ENCODE results near the gene SEC14L3.
"Not testable (repeated sequence)": the region's sequence is repeated elsewhere in the genome, so short reads cannot be mapped to it uniquely, and the experiment has no call there.

Gene SEC14L3

DNA sequence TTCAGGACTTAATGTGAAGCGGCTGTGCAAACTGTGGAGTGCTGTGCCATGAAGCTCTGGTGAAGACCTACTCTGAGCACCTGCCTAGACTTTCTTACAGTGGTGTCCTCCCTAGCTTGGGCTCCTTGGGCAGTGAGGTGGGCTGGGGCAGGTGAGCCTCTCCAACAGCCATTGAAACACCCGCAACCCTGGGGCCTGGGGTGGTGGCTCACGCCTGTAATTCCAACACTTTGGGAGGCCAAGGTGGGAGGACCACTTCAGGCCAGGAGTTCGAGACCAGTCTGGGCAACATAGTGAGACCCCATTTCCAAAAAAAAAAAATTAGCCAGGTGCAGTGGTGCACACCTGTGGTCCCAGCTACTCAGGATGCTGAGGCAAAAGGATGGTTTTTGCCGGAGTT lies 14.3 kb upstream of the SEC14L3 start:
- no peak for DNase-seq

DNA sequence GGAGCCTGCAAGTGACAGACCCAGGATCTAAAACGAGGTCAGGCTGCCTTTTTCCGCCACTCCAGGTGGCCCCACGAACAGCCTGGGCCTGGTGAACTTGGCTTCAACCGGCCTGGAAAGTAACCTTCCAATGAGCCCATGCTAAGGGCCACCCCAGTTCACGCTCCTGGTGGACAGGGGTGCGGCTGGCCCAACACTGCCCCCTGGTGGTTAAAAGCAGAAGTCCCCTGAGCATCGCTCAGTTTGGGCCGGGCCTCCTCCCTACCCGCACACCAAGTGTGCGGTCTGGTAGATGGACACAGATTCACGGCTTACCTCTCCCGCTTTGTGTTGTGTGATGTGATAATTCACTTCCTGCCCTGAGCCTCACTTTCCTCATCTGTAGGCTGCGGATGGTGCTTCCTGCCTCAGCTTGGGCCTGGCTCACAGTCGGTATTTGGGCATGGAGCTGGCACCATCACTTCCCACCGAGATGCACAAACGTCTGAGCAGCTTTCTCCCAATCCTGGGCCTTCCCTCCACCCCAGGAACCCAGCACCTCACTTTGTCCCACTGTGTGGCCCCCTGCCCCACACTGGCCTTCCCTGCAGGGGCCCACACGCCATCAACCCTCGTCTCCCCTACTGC lies 13.7 kb upstream of the SEC14L3 start:
- DNase-seq, result peak in 44 of 51 donors; percentile 1 to 78 (median 34)

DNA sequence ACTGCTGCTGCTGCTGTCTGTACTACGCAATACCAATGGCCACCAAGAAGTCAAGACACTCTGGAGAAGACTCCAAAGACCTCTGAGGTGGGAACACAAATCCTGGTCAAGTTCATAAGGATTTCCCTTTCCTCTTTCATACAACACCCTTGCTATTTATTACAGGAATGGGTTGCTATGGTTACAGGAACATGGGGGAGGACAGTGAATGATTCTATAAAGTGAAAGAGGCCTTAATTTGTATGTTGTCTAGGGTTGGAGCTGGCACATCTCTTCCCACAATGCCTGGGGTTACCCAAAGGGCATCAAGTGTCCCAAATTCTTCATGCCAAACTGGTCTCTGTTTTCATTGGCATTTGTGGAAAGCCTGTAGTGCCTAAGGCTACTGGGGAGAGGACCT lies 11.4 kb upstream of the SEC14L3 start:
- peak in 1 of 51 donors; percentile 21 for DNase-seq

DNA sequence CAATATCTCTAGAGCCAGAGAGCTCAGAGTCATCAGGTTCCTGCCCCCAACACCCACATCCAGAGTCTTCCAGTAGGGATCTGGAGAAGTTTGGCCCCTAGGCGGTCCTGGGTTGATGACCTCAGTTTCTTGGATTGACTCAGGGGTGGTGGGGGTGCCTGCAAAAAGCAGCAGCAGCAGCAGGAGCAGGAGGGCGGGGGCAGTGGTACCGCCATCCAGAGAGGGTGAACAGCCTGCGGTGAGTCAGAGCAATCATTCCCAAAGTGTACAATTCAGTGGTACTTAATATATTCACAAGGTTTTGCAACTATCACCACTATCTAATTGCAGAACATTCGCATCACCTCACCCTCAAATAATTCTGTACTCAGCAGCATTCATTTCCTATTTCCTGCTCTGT lies 9.9 kb upstream of the SEC14L3 start:
- peak in 3 of 51 donors; percentile 10 to 23 (median 10) for DNase-seq

DNA sequence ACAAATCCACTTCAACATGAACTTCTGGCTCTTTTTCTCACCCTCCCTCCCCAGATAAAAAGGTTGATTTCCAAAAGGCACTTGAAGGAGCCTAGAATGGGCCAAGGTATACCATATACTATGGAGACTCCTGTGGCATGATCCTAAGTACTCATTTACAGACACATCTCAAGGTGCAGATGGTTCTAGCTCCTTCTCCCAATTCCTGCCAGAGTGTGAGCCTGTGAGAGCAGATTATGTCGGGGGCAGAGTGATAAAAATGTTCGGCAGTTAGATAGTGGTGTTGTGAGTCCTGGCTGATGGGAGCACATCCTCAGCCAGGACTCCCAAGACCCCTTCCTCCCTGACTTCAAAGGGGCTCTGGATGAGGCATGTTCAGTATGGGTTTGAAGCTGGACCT lies 8.2 kb upstream of the SEC14L3 start:
- no peak for DNase-seq

DNA sequence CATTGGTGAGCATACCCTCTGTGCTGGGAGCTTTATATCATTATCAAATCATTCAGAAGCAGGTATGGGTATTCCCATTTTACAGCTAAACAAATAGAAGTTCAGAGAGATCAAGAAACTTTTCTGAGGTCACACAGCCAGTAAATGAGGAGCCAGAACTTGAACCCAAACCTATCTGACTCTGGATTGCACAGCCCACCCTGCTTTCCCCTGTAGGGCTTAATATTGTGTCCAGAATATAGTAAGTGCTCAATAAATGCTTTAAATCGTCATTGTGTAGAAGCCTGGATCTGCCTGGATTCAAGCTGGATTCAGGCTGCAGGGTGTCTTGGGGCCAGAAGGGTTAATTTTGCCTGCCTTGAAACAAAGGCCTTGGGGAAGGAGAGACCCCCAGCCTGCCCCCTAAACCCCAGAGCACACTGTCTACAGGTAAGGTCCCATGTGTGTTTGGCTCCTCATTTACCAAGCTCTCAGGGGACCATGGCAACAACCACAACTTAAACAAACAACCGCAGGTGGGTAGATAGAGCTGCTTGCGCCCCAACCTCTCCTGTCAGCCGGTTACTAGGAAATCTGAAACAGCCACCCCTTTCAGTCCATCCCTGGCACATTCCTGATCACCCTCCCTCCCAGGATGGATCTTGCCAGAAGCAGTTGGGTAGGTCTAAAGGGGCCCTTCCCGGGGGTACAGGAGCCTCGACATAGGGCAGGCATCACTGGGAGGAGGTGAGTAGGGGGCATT lies 3.0 kb upstream of the SEC14L3 start:
- DNase-seq, result no peak

DNA sequence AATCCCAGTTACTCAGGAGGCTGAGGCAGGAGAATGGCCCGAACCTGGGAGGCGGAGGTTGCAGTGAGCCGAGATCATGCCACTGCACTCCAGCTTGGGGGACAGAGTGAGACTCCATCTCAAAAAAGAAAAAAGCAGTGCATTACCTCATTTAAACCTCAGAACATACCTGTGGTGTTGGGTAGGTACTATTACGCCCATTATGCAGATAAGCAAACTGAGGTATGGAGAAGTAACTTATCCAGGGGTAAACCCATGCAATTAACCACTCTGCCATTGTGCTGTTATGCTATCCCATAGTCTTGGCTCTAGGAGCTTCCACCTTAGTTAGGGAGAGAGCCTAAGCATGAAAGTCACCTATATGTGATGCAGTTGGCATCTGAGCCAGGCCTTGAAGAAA lies 2.3 kb upstream of the SEC14L3 start:
- DNase-seq, result no peak

DNA sequence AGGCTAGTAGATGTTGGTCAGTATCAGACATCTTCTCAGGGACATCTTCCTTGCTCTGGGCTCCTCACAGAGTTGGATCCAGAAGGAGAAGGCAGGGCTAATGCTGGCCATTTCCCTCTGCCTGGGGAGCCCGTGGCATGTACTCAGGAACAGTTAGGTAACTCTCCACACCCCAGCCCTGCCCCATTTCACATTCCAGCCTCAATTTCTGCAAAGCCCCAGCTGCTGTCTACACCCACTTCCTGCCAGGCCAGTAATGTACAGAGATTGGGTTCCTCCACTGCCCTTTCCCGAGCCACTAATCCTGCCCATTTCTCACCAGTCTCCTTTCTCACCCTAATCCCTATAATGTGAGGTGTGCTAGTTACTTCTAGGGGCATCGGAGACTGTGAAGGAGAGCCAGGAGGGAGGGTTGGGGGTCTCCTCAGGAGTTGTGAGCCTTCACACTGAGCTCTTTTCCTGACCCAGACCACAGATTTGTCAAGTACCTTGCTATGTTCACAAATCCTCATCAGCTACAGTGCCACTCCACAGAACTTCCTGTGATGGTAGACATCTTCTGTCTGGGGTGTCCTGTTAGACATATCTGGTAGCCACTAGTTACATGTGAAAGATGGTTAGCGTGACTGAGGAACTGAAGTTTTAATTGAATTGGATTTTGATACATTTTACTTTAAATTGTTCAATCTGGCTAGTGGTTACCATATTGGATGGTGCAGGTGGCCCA lies 1.3 kb upstream of the SEC14L3 start:
- no peak for DNase-seq

DNA sequence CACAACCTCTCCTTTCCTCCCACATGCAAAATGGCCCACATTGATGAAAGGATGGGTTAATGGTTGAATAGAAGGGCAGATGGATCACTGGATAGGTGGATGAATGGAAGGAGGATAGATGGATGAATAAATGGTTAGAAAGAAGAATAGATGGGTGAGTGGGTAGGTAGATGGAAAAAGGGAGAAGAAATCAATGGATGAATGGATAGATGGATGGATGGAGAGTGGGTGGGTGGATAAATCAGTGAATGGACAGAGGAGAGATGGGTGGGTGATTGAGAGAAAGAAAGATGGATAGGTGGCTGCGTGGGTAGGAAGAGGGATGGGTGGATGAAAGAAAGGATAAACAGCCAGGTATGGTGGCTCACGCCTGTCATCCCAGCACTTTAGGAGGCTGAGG lies 1.2 kb downstream of the SEC14L3 start:
- no peak for DNase-seq

DNA sequence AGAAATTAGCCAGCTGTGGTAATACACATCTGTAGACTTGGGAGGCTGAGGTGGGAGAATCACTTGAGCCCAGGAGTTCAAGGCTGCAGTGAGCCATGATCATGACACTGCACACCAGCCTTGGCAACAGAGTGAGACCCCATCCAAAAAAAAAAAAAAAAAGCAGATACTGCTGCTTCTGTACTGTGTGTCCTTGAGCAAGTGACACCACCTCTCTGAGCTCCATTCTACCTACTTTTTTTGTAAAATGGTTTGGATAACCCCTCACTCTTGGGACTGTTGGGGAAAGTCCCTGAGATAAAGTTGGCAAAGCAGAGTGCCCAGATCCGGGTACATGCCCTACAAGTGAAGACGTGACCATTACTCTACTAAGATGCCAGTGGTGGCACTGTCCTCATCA lies 2.7 kb downstream of the SEC14L3 start:
- DNase-seq, result no peak

DNA sequence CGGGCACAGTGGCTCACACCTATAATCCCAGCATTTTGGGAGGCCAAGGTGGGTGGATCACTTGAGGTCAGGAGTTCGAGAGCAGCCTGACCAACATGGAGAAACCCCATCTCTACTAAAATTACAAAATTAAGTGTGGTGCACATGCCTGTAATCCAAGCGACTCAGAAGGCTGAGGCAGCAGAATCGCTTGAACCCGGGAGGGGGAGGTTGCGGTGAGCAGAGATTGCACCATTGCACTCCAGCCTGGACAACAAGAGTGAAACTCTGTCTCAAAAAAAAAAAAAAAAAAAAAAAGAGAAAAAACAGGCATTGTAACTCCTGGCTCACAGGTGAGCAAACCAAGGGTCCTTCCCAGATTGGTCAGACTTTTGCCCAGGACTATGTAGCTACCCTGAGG lies 11.3 kb downstream of the SEC14L3 start:
- DNase-seq, result not testable (repeated sequence)

DNA sequence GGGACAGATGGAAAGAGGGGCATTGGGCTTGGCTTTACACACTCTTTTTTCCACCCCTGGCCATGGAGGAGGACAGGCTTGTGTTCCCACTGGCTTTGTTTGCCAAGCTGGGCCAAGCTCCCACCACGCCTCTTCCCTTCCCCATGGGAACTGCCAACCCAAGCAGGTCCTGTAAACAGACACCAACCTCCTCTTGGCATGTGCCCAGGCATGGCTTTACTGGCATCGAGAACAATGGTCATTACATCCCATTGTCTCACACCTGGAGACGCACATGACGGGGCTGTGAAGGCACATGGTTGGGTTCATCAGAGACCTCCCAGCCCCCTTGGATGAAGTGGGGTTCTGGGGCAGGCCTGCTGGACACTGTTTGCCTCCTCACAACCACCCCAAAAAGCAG lies 11.7 kb downstream of the SEC14L3 start:
- no peak for DNase-seq

DNA sequence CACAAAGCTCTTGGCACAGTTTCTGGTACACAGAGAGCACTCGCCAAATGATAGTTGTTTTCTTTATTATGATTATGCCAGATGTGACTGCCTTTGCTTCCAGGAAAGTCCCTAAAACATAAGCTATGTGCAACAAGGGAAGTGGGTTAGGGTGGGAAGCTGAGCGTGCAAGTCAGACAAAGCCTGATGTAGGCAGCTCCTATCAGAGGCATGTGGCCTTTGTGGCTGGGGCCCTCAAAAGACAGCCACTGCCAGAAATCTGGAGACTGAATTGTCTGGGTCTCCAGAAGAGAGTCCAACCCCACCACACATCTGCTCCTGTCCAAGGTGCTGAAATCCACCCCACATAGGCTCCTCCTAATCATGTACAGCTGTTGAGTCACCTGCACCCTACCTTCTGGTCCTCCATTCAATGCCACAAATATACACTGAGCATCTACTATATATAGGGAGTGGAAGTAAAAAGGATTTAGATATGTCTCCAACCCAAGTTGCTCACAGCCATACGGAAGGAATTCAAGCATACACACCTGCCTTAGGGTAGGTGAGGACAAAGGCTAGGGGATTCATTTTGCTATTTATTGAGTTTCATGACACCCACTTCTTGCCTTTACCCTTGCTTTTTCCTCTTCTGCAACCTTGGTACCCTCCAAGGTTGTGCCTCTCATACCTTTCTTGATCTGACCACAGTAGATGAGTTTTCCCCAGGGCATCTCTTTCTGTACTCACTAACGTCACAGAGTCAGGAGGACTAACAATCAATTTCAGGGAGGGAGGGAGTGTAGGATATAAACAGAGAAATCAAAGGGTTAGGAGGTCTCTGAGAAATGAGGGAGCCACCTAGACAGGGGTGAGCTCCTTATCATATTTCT lies 12.4 kb downstream of the SEC14L3 start:
- DNase-seq, result no peak

DNA sequence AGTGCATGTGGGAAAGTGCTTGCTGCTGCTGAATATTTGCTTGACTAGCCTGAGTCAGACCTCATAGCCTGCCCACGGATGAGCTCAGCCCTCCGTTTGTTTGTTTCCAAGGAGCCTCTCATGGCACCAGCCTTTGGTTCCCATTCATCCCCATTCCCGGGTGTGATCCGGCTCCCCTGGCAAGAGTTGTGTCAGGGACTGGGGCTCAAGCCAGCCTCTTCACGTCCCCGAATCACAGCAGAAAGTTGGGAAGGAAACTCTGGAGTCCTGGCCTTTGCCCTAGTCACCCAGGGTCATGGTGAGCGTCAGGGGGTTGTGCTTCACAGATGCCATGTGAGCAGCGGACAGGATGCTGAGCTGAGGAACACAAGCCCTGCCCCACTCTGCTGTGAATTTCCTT lies 13.8 kb downstream of the SEC14L3 start:
- peak in 30 of 51 donors; percentile 1 to 80 (median 27) for DNase-seq

DNA sequence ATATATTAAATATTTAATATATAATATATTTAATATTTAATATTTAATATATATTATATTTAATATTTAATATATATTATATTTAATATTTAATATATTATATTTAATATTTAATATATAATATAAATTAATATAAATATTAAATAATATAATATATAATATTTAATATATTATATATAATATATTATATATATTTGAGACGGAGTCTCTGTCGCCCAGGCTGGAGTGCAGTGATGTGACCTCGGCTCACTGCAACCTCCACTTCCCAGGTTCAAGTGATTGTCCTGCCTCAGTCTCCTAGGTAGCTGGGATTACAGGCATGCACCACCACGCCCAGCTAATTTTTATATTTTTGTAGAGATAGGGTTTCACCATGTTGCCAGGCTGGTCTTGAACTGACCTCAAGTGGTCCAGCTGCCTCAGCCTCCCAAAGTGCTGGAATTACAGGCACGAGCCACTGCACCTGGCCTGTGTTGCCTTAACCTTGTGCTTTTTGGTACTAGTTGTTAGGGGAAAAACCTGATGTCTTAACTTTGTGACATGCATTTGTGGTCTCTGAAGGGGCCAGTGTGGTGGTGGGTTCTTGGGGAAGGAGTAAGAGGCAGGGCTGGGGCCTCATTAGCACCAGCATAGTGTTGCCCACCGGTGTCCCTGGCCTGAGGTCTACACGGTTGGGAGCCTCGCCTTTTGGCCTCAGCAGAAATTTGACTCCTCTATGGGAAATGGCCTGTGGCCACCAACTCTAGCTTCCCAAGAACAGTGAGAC lies 16.6 kb downstream of the SEC14L3 start:
- DNase-seq, result no peak

DNA sequence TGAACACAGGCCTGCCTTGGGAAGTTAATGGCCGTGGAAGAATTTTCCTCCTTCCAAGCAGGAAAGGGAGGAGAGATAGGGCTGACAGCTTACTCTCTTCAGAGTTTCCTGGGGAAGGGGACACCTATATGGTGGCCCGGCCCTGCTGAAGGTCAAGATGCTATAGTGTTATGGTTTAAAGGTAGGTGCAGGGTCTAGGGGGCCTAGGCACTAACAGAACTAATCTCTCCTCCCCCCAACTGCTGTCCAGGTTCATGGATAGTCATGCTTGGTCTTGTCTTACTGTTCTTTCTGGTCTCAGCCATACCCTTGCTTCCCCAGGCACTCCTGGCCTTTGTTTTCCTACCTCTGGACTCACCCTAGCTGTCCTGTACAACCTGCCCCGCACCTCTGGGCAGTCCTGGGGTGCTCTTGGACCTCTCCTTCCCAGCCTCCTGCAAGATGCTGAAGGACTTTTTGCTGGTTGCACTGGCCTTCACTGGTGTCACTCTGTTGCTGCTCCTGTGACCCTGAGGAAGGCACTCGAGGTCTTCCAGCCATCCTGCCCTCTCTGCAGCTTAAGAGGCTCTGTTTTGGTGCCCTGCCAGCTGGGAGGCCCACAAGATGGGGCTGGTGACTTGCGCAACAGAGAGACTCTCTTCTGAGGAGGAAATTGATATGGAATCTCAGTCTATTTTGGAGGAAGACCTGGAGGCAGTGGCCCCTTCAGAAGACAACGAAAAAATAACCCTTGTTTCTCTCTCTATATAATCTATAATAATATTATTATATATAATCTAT lies 17.9 kb downstream of the SEC14L3 start:
- no peak for DNase-seq

DNA sequence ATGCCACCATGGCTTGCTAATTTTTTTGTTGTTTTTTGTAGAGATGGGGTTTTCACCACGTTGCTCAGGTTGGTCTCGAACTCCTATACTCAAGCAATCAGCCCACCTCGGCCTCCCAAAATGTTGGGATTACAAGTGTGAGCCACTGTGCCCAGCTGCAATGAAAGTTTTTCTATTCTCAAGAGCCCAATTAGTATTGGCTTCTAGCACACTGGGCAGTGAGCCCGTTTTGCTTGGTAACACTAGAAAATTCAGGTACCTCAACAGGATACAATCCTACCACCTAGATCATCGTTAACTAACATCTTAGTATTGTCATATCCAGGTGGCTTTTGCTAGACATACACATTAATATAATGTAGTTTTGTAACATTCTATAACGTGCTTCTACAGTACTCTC lies 19.0 kb downstream of the SEC14L3 start:
- DNase-seq, result no peak

DNA sequence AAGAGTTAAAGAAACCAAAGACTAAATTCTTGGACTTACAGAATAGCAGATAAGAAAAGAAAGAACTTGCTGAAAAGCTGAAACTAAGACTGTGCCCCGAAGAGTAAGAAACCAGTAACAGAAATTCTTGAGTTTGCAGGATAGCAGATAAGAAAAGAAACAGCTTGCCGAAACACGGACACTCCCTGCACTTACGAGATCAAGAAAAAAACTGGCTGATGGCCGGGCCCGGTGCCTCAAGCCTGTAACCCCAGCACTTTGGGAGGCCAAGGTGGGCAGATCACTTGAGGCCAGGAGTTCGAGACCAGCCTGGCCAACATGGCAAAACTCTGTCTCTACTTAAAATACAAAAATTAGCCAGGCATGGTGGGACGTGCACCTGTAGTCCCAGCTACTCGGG lies 20.3 kb downstream of the SEC14L3 start:
- not testable (repeated sequence) for DNase-seq

DNA sequence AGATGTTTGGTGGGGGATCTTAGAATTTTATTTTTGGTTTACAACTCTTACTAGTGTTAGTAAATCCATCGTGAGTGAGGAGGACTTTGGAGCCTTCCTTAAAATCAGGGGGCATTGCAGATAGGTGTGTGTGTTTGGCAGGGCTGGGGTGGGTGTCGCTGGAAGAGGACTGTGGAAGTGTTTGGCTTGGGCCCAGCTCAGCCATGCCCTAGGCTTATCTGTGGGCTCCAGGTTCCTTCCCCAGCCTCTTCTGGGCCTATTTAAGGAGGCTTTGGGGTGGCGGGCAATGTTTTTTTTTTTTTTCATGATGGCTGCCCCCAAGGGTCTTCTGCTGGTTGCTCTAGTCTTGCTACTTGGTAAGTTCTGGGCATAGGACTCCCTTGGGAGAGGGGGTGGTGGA lies 24.2 kb downstream of the SEC14L3 start:
- DNase-seq, result no peak

Data from hypothalamus (tissue), 51 donors.